HG03439 (cell line): ENCODE results near the gene ECEL1.
"Not testable (repeated sequence)": the region's sequence is repeated elsewhere in the genome, so short reads cannot be mapped to it uniquely, and the experiment has no call there.

ENCODE experiments used
- ATAC-seq: cut with Tn5 transposase; IDR thresholded peaks from one replicate; pipeline ENCODE4 v1.9.1; 2021; ENCODE audit warnings: mild to moderate bottlenecking, moderate library complexity; ENCODE audit not compliant: unreplicated experiment

The ECEL1 gene

GRCh38 chr2:232487385-232488096 lies at the start of gene ECEL1:
ECEL1 (minus strand) TSS chr2:232487834; CDS start chr2:232486653, 1,181 bp downstream.
- no peak for ATAC-seq

- ATAC-seq: no peak
Measured at GRCh38 chr2:232537079-232537478, 49.4 kb upstream of the ECEL1 start.

- ATAC-seq: no peak
Measured at GRCh38 chr2:232535761-232536530, 48.3 kb upstream of the ECEL1 start.

GRCh38 chr2:232534940-232535651 lies 47.5 kb upstream of the ECEL1 start:
- ATAC-seq: no peak

GRCh38 chr2:232533944-232534710 lies 46.5 kb upstream of the ECEL1 start:
- ATAC-seq: no peak

- ATAC-seq: not testable (repeated sequence)
Measured at GRCh38 chr2:232532821-232533220, 45.2 kb upstream of the ECEL1 start.

- no peak for ATAC-seq
Measured at GRCh38 chr2:232532419-232532818, 44.8 kb upstream of the ECEL1 start.

- no peak for ATAC-seq
Measured at GRCh38 chr2:232530626-232531260, 43.1 kb upstream of the ECEL1 start.

GRCh38 chr2:232529806-232530547 lies 42.3 kb upstream of the ECEL1 start:
- no peak for ATAC-seq

- no peak for ATAC-seq
Measured at GRCh38 chr2:232528746-232529460, 41.3 kb upstream of the ECEL1 start.

- no peak for ATAC-seq
Measured at GRCh38 chr2:232527905-232528470, 40.4 kb upstream of the ECEL1 start.

- ATAC-seq: no peak
Measured at GRCh38 chr2:232526372-232526941, 38.8 kb upstream of the ECEL1 start.

GRCh38 chr2:232525791-232526371 lies 38.2 kb upstream of the ECEL1 start, which contains the start of gene CHRND:
CHRND (plus strand) TSS chr2:232526160; CDS start chr2:232526216, 56 bp downstream.
- ATAC-seq: no peak

- no peak for ATAC-seq
Measured at GRCh38 chr2:232525199-232525598, 37.6 kb upstream of the ECEL1 start.

- ATAC-seq: no peak
Measured at GRCh38 chr2:232524771-232525170, 37.1 kb upstream of the ECEL1 start.

- no peak for ATAC-seq
Measured at GRCh38 chr2:232523682-232524597, 36.3 kb upstream of the ECEL1 start.

- ATAC-seq: no peak
Measured at GRCh38 chr2:232523402-232523681, 35.7 kb upstream of the ECEL1 start.
